GM18526 (cell line): ENCODE measurements around the gene SRF.

ENCODE experiments used
- POLR2A ChIP-seq: IDR thresholded peaks from 3 replicates; pipeline ENCODE4 v1.6.1; 2011; ENCODE audit not compliant: insufficient read length; ENCODE audit errors: extremely low read depth

Gene SRF

GRCh38 chr6:43144879-43145278 is 26.2 kb upstream of the SRF start:
- no peak for TF ChIP-seq POLR2A

- TF ChIP-seq POLR2A, result no peak
Observed at GRCh38 chr6:43146261-43146660, 24.8 kb upstream of the SRF start.

GRCh38 chr6:43146709-43147688 is 24.1 kb upstream of the SRF start:
- no peak for TF ChIP-seq POLR2A

- TF ChIP-seq POLR2A, result no peak
Observed at GRCh38 chr6:43147691-43148477, 23.2 kb upstream of the SRF start.

- TF ChIP-seq POLR2A, result no peak
Observed at GRCh38 chr6:43149265-43149664, 21.8 kb upstream of the SRF start.

- TF ChIP-seq POLR2A, result no peak
Observed at GRCh38 chr6:43150051-43150751, 20.9 kb upstream of the SRF start.

GRCh38 chr6:43159599-43159998 is 11.5 kb upstream of the SRF start:
- no peak for TF ChIP-seq POLR2A

- no peak for TF ChIP-seq POLR2A
Observed at GRCh38 chr6:43163899-43164298, 7.2 kb upstream of the SRF start.

- TF ChIP-seq POLR2A, result no peak
Observed at GRCh38 chr6:43170417-43170930, 595 bp upstream of the SRF start.

- TF ChIP-seq POLR2A, result no peak
Observed at GRCh38 chr6:43171707-43172103, 636 bp downstream of the SRF start.

- TF ChIP-seq POLR2A, result no peak
Observed at GRCh38 chr6:43172104-43173007, 1.3 kb downstream of the SRF start.

- no peak for TF ChIP-seq POLR2A
Observed at GRCh38 chr6:43173591-43174262, 2.7 kb downstream of the SRF start.

- no peak for TF ChIP-seq POLR2A
Observed at GRCh38 chr6:43174263-43175112, 3.4 kb downstream of the SRF start.
